ENCODE results near the gene PTTG1. TPM values are rescaled to one million over a fixed set of nuclear protein-coding genes. Genes with fewer than 3 reads are reported as not detected.

The PTTG1 gene
- total and polyA plus RNA-seq, 9 of the 15 experiments (the other 6 are each of a cell fraction or from before 2014, with no cell fraction given) = 193 to 1,088 (median 349) TPM

- ATAC-seq = no peak
- H4K20me1 ChIP-seq (replicated peaks; ENCODE audit: control insufficient read depth, insufficient read depth, low read length) = no peaks in the 10 kb centered on the region
- no peak for FAIRE-seq
- no peak overlapping the region for H3K9ac ChIP-seq (ENCODE audit: insufficient read depth in 1 of 2, low read depth in 2 of 2, low read length in 2 of 2)
- DNase-seq (ENCODE audit: extremely low read depth in 1 of 4, low spot score in 3 of 4) = no peak
- no peaks in the 10 kb centered on the region for H3K79me2 ChIP-seq (ENCODE audit: control insufficient read depth, insufficient read depth, low read length)
- 1% methylated on average over 6 of the region's 6 CpGs for WGBS (ENCODE audit: insufficient coverage, low coverage, missing lambda C conversion rate)
- peaks cover 0 to 15% of the 10 kb centered on the region in 2 experiments; a peak in 1 of 5 replicates for H3K27me3 ChIP-seq (ENCODE audit: control insufficient read depth in 2 of 2, insufficient read depth in 2 of 2, low read length in 2 of 2)
- CTCF ChIA-PET (ENCODE audit: low intra/inter-chr PET ratio) = no interaction called here
- no peak overlapping the region for H3K27ac ChIP-seq (ENCODE audit: extremely low read depth, low read depth, low read length)
- no peak overlapping the region for H2AFZ ChIP-seq (ENCODE audit: low read depth, low read length)
- H3K9me3 ChIP-seq (replicated peaks; ENCODE audit: control insufficient read depth, insufficient read depth, low read depth, low read length) = no peaks in the 10 kb centered on the region
- no peaks in the 10 kb centered on the region for H3K9me1 ChIP-seq (ENCODE audit: control insufficient read depth, insufficient read depth, low read length)
- intact Hi-C loops (cut with micrococcal nuclease) = no loop called here
- H3K4me3 ChIP-seq = no peak overlapping the region
- no TSS peak for BruUV-seq (replicated peaks)
- H3K4me2 ChIP-seq (ENCODE audit: insufficient read depth, low read length) = no peak overlapping the region
- no peaks in the 10 kb centered on the region for H3K4me1 ChIP-seq (replicated peaks in 1 of 2; ENCODE audit: control insufficient read depth in 2 of 2, insufficient read depth in 2 of 2, low read length in 2 of 2)
- H3K36me3 ChIP-seq (ENCODE audit: control insufficient read depth, insufficient read depth, low read length) = no peaks in the 10 kb centered on the region
- in situ Hi-C loops (cut with MboI) = no loop called here
- POLR2A ChIA-PET = interaction anchor here (0.7 kb wide), 1 partner anchor 314 kb away, joined by 3 read pairs; no protein-coding TSS in a partner anchor
- TF ChIP-seq CUX1 (CRISPR knock-in tag; IDR thresholded peaks at IDR 0.05) (no peak), SMAD2 (IDR thresholded peaks at IDR 0.05; ENCODE audit: low read depth, low read length) (no peak), HINFP (tag; conservative IDR thresholded peaks at IDR 0.05; ENCODE audit: low read depth) (no peak), DDX20 (tag; IDR thresholded peaks at IDR 0.05; ENCODE audit: low read depth) (no peak), ZKSCAN1 (IDR thresholded peaks at IDR 0.05; ENCODE audit: low read depth, low read length) (no peak), RNF2 (IDR thresholded peaks at IDR 0.05) (no peak), SMC3 (conservative IDR thresholded peaks at IDR 0.05; ENCODE audit: insufficient read depth, low read depth, low read length) (no peak), POLR3G (IDR thresholded peaks at IDR 0.05; ENCODE audit: extremely low read depth, insufficient read length, insufficient replicate concordance) (no peak), ELK1 (CRISPR knock-in tag; IDR thresholded peaks at IDR 0.05) (no peak), MAFK (IDR thresholded peaks at IDR 0.05; ENCODE audit: low read length) (no peak), ZNF785 (CRISPR knock-in tag; IDR thresholded peaks at IDR 0.05) (no peak)
Observed at GRCh38 chr5:160477266-160477970, 55.8 kb downstream of the PTTG1 start.

All from K562 (cell line).